ENCODE data around the gene KRTAP12-1.
"Not testable (repeated sequence)": the region's sequence is repeated elsewhere in the genome, so short reads cannot be mapped to it uniquely, and the experiment has no call there.

KRTAP12-1 gene

GRCh38 chr21:44699502-44700001 lies 17.6 kb upstream of the KRTAP12-1 start:
- no peak for DNase-seq (ENCODE audit: low read depth in 1 of 2, low spot score in 1 of 2)

- no peak for DNase-seq (ENCODE audit: low read depth in 1 of 2, low spot score in 1 of 2)
Measured at GRCh38 chr21:44697811-44698734, 16.1 kb upstream of the KRTAP12-1 start.

DNA sequence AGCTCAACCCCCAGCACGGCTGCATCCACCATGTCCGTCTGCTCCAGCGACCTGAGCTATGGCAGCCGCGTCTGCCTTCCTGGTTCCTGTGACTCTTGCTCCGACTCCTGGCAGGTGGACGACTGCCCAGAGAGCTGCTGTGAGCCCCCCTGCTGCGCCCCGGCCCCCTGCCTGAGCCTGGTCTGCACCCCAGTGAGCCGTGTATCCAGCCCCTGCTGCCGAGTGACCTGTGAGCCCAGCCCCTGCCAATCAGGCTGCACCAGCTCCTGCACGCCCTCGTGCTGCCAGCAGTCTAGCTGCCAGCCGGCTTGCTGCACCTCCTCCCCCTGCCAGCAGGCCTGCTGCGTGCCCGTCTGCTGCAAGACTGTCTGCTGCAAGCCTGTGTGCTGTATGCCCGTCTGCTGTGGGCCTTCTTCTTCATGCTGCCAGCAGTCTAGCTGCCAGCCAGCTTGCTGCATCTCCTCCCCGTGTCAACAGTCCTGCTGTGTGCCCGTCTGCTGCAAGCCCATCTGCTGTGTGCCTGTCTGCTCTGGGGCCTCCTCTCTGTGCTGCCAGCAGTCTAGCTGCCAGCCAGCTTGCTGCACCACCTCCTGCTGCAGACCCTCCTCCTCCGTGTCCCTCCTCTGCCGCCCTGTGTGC lies 15.3 kb upstream of the KRTAP12-1 start, which contains the start of gene KRTAP10-12:
TSS of gene KRTAP10-12 (plus strand) at position 1 of the 639 bp plus-strand sequence. CDS start at position 31, 30 bp downstream.
- DNase-seq (ENCODE audit: low read depth in 1 of 2, low spot score in 1 of 2) = not testable (repeated sequence)

- DNase-seq (ENCODE audit: low read depth in 1 of 2, low spot score in 1 of 2) = no peak
Measured at GRCh38 chr21:44696572-44696971, 14.6 kb upstream of the KRTAP12-1 start.

DNA sequence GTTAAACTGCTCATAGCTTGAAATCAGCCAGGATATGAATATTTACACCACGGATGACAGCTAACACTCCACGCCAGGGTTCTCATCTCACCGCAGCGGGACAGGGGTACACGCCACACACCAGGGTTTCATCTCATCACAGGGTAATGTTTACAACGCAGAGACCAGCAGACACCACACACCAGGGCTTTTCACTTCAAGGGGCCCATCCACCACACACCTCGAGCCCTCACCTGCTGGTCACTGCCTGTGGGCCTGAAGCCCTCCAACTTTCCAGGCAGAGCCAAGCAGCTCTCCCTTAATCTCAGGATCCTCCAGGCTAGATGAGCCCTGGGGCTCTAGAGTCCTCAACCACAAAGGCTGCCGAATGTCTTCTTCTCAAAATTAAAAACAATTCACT lies 13.7 kb upstream of the KRTAP12-1 start:
- DNase-seq (ENCODE audit: low read depth in 1 of 2, low spot score in 1 of 2) = no peak

DNA sequence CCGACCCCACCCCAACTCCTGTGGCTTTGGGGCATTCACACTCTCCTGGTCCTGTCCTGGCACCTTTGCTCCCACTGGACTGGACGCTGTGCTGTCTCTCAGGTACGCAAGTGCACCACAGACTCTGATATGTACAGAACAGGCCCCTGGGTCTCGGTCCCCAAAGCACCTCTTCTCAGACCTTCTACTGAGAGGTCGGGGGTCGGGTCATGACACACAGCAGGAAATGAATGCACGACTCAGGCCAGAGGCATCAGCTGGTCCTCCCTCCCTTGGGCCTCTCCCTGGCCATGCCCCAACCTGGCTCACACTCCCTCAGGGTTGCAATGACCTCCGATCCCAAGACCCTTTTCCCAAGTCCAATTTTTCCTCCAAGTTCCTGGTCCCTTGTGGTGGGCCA lies 13.2 kb upstream of the KRTAP12-1 start:
- DNase-seq (ENCODE audit: low read depth in 1 of 2, low spot score in 1 of 2) = no peak

- DNase-seq (ENCODE audit: low read depth in 1 of 2, low spot score in 1 of 2) = no peak
Measured at GRCh38 chr21:44694776-44695175, 12.8 kb upstream of the KRTAP12-1 start.

DNA sequence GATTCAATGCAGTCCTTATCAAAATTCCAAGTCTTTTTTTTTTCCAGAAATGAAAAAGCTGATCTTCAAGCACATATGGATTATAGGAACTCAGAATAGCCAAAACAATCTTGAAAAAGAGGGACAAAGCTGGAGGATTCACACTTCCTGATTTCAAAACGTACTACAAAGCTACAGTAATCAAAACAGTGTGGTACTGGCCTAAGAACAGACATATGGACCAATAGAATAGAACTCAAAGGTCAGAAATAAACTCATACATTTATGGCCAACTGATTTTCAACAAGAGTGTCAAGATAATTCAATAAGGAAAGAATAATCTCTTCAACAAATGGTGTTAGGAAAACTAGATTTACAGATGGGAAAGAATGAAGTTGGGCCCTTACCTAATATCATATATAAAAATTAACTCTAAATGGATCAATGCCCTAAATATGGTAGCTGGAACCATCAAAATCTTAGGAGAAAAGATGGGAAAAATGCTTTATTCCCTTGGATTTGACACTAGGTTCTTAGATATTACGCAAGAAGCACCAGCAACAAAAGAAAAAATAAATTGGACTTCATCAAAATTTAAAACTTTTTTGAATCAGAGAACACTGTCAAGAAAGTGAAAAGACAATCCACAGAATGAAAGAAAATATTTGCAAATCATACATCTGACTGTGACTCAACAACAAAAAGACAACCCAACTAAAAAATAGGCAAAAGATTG lies 11.0 kb upstream of the KRTAP12-1 start:
- DNase-seq (ENCODE audit: low read depth in 1 of 2, low spot score in 1 of 2) = no peak

GRCh38 chr21:44691686-44692085 lies 9.7 kb upstream of the KRTAP12-1 start:
- no peak for DNase-seq (ENCODE audit: low read depth in 1 of 2, low spot score in 1 of 2)

DNA sequence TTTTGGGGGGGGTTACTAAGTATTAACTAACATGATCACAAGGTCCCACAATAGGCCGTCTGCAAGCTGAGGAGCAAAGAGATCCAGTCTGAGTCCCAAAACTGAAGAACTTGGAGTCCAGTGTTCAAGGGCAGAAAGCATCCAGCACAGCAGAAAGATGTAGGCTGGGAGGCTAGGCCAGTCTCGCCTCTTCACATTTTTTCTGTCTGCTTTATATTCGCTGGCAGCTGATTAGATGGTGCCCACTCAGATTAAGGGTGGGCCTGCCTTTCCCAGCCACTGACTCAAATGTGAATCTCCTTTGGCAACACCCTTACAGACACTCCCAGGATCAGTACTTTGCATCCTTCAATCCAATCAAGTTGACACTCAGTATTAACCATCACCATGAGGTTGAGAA lies 7.8 kb upstream of the KRTAP12-1 start:
- not testable (repeated sequence) for DNase-seq (ENCODE audit: low read depth in 1 of 2, low spot score in 1 of 2)

DNA sequence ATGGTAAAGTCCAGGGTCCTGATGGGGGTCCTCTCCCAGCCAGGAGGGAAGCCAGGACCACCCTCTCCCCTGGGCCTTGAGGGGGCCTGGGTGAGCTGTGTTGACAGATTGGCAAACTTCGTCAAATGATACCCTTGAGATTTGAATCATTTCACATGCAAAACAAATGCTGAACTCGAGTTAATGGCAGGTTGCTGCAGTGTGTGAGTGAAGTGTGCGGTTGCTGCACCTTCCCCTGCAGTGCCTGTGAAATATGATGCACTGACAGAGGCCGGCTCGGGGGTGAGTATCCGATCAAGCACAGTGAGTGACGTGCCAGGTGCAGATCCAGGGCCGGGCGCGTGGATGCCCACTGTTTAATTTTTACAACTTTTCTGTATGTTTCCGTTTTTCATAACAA lies 5.7 kb upstream of the KRTAP12-1 start:
- no peak for DNase-seq (ENCODE audit: low read depth in 1 of 2, low spot score in 1 of 2)

GRCh38 chr21:44686843-44687561 lies 5.0 kb upstream of the KRTAP12-1 start:
- DNase-seq (ENCODE audit: low read depth in 1 of 2, low spot score in 1 of 2) = no peak

DNA sequence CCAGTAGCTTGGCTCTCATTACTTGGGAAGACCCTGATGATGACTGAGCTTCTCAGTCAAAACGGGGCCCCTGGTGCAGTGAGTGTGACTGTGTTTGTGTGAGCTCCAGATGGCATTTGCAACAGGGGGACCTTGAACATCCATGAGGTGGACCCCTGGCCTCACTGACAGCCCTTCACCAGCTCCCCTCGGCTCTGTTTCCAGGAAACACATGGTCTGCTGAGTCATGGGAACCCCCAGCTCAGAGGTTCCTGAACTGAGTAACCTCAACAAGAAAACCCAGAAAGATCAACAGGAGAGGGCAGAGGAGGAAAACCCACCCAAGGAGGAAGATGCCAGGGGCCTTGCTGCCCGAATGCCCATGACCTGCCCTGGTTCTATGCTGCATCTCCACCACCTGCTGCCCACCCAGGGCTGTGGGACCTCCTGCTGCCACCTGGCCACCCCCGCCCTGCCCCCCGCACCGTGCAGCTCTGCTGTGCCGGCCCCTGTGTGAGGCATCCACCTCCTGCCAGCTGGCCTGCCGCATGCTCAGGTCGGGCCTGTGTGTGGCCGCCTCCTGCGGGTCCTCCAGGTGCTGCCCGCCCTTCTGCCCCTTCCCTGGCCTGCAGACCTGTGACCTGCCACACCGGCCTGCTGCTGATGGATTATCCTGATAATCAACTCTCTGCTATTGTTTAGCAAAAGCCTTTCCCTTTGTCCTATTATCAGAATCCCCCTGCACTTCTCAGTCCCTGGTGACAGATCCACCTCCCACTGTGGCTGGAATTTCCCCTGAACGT lies 4.2 kb upstream of the KRTAP12-1 start:
- no peak for DNase-seq (ENCODE audit: low read depth in 1 of 2, low spot score in 1 of 2)

- not testable (repeated sequence) for DNase-seq (ENCODE audit: low read depth in 1 of 2, low spot score in 1 of 2)
Measured at GRCh38 chr21:44685050-44685449, 3.1 kb upstream of the KRTAP12-1 start.

- DNase-seq (ENCODE audit: low read depth in 1 of 2, low spot score in 1 of 2) = no peak
Measured at GRCh38 chr21:44684483-44684882, 2.5 kb upstream of the KRTAP12-1 start.

DNA sequence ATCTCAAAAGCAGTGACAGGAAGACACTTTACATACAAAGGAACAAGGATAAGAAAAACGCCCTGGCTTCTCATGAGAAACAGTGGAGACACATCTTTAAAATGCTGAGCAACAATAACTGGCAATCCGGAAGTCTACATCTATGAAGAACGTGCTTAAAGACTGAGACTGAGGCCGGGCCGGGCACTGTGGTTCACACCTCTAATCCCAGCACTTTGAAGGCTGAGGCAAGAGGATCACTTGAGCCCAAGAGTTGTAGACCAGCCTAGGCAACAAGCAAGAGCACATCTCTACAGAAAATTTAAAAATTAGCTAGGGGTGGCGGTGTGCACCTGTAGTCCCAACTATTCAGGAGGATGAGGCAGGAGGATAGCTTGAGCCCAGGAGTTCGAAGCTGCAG lies 2.1 kb upstream of the KRTAP12-1 start:
- DNase-seq (ENCODE audit: low read depth in 1 of 2, low spot score in 1 of 2) = no peak

DNA sequence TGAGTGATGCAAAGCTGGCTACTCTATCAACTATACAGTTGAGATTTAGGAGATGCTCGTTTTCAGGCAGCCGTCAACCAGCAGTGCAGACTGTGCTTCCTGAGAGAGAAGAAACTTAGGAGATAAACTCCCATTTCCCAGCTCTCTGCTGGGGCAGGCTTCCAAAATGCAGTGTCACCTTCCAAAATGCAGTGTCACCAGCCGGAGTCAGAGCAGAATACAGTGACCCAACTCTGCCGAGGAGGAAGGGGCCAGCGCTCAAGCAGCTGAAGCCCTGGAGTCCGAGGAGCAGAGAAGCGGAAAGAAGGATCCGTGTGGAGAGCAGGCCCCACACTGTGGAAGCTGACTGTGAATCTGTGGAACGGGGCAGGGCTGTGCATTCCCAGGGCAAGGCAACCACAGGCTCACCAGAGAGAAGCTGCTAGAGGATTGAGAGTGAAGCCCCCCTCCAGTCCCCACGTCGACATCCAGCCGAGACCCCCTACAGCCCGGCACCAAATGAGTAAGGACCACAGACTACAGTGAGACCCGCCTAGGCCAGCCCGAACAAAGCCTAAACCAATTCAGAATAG lies 703 bp upstream of the KRTAP12-1 start:
- DNase-seq (ENCODE audit: low read depth in 1 of 2, low spot score in 1 of 2) = no peak

DNA sequence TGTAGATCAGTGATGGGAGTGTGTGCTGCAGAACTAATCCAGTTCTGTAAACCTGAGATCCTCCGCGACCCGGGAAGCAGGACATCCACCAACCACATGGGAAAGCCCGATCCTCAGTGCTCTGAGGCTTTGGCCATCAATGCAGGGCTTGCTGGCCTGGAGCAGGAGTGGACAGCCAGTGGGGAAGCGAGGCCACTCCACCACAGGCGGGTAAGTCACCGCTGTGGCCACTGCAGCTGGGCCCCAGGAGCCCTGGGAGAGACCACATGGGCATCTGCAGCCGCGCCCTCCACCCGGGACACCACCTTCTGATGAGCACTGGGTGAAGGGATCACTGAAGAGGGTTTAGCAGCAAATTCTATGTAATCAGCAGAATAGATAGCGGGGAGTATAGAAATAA lies 811 bp downstream of the KRTAP12-1 start:
- no peak for DNase-seq (ENCODE audit: low read depth in 1 of 2, low spot score in 1 of 2)

- DNase-seq (ENCODE audit: low read depth in 1 of 2, low spot score in 1 of 2) = no peak
Measured at GRCh38 chr21:44677881-44678280, 4.1 kb downstream of the KRTAP12-1 start.

- no peak for DNase-seq (ENCODE audit: low read depth in 1 of 2, low spot score in 1 of 2)
Measured at GRCh38 chr21:44671911-44672310, 10.1 kb downstream of the KRTAP12-1 start.
